ENCODE measurements around the gene SRRM4.

DNA sequence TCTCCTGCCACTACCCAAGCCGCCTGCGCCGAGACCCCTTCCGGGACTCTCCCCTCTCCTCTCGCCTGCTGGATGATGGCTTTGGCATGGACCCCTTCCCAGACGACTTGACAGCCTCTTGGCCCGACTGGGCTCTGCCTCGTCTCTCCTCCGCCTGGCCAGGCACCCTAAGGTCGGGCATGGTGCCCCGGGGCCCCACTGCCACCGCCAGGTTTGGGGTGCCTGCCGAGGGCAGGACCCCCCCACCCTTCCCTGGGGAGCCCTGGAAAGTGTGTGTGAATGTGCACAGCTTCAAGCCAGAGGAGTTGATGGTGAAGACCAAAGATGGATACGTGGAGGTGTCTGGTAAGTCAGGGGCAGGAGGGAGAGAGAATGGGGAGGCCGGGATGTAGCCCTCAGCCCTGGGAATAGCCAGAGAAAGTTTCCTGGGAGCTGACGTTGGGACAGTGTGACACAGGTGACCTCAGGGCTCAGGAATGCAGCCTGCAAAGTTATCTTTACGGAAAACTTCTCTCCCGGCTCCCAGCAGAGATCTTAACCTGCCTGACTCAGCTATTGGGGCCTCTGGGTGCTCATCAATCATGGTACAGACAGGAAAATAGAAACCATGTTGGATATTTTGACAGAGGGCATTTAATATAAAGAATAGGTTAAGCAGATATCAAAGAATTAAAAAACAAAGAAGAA is 198.1 kb downstream of the SRRM4 start:
- TF ChIP-seq, protein P1, sequence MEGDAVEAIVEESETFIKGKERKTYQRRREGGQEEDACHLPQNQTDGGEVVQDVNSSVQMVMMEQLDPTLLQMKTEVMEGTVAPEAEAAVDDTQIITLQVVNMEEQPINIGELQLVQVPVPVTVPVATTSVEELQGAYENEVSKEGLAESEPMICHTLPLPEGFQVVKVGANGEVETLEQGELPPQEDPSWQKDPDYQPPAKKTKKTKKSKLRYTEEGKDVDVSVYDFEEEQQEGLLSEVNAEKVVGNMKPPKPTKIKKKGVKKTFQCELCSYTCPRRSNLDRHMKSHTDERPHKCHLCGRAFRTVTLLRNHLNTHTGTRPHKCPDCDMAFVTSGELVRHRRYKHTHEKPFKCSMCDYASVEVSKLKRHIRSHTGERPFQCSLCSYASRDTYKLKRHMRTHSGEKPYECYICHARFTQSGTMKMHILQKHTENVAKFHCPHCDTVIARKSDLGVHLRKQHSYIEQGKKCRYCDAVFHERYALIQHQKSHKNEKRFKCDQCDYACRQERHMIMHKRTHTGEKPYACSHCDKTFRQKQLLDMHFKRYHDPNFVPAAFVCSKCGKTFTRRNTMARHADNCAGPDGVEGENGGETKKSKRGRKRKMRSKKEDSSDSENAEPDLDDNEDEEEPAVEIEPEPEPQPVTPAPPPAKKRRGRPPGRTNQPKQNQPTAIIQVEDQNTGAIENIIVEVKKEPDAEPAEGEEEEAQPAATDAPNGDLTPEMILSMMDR (IDR thresholded peaks at IDR 0.05; ENCODE audit: insufficient read depth, low read length): no peak
- TF ChIP-seq, protein P2, sequence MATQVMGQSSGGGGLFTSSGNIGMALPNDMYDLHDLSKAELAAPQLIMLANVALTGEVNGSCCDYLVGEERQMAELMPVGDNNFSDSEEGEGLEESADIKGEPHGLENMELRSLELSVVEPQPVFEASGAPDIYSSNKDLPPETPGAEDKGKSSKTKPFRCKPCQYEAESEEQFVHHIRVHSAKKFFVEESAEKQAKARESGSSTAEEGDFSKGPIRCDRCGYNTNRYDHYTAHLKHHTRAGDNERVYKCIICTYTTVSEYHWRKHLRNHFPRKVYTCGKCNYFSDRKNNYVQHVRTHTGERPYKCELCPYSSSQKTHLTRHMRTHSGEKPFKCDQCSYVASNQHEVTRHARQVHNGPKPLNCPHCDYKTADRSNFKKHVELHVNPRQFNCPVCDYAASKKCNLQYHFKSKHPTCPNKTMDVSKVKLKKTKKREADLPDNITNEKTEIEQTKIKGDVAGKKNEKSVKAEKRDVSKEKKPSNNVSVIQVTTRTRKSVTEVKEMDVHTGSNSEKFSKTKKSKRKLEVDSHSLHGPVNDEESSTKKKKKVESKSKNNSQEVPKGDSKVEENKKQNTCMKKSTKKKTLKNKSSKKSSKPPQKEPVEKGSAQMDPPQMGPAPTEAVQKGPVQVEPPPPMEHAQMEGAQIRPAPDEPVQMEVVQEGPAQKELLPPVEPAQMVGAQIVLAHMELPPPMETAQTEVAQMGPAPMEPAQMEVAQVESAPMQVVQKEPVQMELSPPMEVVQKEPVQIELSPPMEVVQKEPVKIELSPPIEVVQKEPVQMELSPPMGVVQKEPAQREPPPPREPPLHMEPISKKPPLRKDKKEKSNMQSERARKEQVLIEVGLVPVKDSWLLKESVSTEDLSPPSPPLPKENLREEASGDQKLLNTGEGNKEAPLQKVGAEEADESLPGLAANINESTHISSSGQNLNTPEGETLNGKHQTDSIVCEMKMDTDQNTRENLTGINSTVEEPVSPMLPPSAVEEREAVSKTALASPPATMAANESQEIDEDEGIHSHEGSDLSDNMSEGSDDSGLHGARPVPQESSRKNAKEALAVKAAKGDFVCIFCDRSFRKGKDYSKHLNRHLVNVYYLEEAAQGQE (IDR thresholded peaks at IDR 0.05; ENCODE audit: insufficient replicate concordance, low read depth): no peak
- TF ChIP-seq GABPA (IDR thresholded peaks at IDR 0.05; ENCODE audit: low read depth): no peak
- TF ChIP-seq POLR2AphosphoS5 (IDR thresholded peaks at IDR 0.05; ENCODE audit: low read depth): no peak
- TF ChIP-seq SPI1 (IDR thresholded peaks at IDR 0.05; ENCODE audit: borderline replicate concordance, low read depth): no peak

All from HL-60 (cell line).